HG02642 (cell line): ENCODE measurements around the gene IFI30.

Experiments
- ATAC-seq: cut with Tn5 transposase; IDR thresholded peaks from one replicate; pipeline ENCODE4 v1.9.1; 2021; ENCODE audit warnings: mild to moderate bottlenecking; ENCODE audit not compliant: unreplicated experiment, poor library complexity

IFI30 gene

GRCh38 chr19:18168673-18169381 is 4.8 kb upstream of the IFI30 start:
- ATAC-seq = no peak

- no peak for ATAC-seq
Measured at GRCh38 chr19:18170714-18171255, 2.8 kb upstream of the IFI30 start.

- no peak for ATAC-seq
Measured at GRCh38 chr19:18171605-18172327, 1.8 kb upstream of the IFI30 start.

- ATAC-seq = no peak
Measured at GRCh38 chr19:18172331-18173053, 1.1 kb upstream of the IFI30 start.

- peak; percentile 4 for ATAC-seq
Measured at GRCh38 chr19:18173054-18173571, 500 bp upstream of the IFI30 start.

- ATAC-seq = no peak
Measured at GRCh38 chr19:18174983-18175382, 1.4 kb downstream of the IFI30 start.

- ATAC-seq = no peak
Measured at GRCh38 chr19:18176367-18177310, 3.0 kb downstream of the IFI30 start.

GRCh38 chr19:18179957-18180356 is 6.3 kb downstream of the IFI30 start:
- no peak for ATAC-seq

- ATAC-seq = no peak
Measured at GRCh38 chr19:18183529-18183928, 9.9 kb downstream of the IFI30 start.

- no peak for ATAC-seq
Measured at GRCh38 chr19:18185538-18185937, 11.9 kb downstream of the IFI30 start.

GRCh38 chr19:18190278-18190677 is 16.7 kb downstream of the IFI30 start:
- no peak for ATAC-seq

GRCh38 chr19:18191640-18192062 is 18.0 kb downstream of the IFI30 start:
- ATAC-seq = no peak

- peak; percentile 91 for ATAC-seq
Measured at GRCh38 chr19:18192673-18193387, 19.2 kb downstream of the IFI30 start, which contains the start of gene MPV17L2. Gene MPV17L2, plus strand, starts transcription at chr19:18193218. Its CDS starts 64 bp downstream, at chr19:18193282.

- peak; percentile 11 for ATAC-seq
Measured at GRCh38 chr19:18193388-18194180, 20.0 kb downstream of the IFI30 start.

GRCh38 chr19:18194181-18194530 is 20.5 kb downstream of the IFI30 start:
- ATAC-seq = no peak

- ATAC-seq = no peak
Measured at GRCh38 chr19:18194554-18195238, 21.1 kb downstream of the IFI30 start.

GRCh38 chr19:18196511-18196845 is 22.9 kb downstream of the IFI30 start:
- ATAC-seq = no peak

- ATAC-seq = no peak
Measured at GRCh38 chr19:18197306-18197705, 23.7 kb downstream of the IFI30 start.
